Measurements from ENCODE around the gene KATNA1.

KATNA1 gene

DNA sequence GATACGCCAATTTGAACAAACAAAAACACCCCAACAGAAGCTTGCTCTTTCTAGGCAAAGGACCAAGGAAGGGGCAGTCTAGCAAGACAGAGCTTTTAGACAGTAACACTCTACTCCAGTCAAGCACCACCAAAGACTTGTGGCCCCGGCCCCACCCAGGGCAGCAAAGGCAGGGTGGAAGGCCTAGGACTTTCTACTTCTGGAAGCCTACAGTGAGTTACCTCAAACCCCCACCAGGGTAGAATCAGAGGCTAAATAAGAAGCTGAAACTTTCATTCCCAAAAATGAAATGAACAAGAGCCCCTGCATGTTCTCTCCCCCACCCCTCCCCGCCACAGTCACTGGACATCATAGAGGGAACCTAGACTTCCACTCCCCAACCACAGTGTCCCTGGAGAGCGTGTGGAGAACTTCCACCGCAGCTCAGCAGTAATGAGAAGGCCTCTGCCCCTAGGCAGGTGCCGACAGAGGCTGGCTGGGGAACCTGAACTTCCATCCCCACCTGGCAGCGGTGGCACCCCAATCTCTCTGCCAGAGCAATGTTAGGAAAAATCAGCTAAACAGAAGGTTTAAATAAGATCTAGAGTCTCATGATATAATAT lies 40.0 kb downstream of the KATNA1 start:
- DNase-seq: no peak

GRCh38 chr6:149600508-149600907 lies 48.0 kb downstream of the KATNA1 start:
- no peak for DNase-seq

GRCh38 chr6:149593408-149593807 lies 55.1 kb downstream of the KATNA1 start:
- DNase-seq: no peak

- no peak for DNase-seq
These were observed 55.5 kb downstream of the KATNA1 start for GRCh38 chr6:149592983-149593382.

- no peak for DNase-seq
These were observed 62.4 kb downstream of the KATNA1 start for GRCh38 chr6:149586149-149586548.

DNA sequence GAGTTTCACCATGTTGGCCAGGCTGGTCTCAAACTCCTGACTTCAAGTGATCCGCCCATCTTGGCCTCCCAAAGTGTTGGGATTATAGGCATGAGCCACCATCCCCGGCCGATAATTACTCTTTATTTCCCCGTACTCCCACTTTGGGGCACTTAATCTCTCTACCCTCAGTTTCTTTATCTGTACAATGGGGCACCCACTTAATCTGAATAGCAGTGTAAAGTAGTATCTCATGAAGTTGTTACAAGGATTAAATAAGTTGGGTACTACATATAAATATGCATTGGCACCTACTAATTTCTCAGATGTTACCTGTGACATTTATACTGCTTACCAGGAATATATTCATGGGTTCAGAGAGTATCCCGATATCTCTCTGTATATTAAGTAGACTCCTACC lies 67.2 kb downstream of the KATNA1 start:
- no peak for DNase-seq

GRCh38 chr6:149580880-149581279 lies 67.6 kb downstream of the KATNA1 start:
- no peak for DNase-seq

GRCh38 chr6:149567945-149568585 lies 80.4 kb downstream of the KATNA1 start:
- DNase-seq: no peak

DNA sequence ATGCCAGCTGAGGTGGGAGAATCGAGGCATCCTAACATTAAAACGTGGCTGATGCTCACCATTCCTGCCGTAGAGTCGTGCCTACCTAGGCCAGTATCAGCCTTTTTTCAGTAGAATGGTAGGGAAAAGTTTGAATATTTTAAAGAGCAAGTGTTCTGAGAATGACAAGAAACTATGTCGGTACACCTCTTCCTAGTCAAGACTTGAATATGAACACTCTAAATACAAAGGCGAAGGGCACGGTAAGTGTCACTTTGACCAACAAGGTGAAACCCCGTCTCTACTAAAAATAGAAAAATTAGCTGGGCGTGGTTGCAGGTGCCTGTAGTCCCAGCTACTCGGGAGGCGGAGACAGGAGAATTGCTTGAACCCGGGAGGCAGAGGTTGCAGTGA lies 81.3 kb downstream of the KATNA1 start:
- DNase-seq: no peak

DNA sequence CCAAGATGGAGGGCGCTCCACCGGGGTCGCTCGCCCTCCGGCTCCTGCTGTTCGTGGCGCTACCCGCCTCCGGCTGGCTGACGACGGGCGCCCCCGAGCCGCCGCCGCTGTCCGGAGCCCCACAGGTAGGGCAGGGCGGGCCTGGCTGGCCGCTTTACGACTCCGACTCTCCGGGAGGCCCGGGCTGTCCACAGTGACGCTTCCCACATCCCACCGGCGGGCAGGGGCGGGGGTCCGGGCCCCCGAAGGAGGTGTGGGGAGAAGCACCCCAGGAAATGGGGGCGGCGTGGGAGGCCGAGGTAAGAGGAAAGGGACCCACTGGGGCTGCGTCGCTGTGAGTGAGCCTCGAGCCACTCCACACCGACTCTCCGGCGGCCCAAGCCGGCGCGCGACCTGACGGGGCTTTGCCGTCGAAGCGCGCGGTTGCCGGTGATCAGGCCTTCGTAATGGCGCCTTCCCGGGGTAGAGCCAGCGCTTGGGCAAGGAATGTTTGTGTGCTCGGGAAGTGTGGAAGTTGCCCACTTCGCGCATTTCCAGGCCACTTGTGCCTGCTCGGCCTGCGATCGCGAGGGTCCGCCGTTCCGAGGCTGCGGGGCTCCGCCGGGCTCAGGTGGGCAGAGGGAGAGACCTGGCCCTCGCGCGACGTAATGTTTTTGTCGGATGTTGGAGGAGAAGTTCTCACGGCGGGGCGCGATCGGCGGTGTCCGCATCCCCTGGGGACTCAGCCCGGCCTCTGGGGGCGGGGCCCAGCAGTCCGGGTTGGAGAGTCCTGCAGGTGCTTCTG lies 81.9 kb downstream of the KATNA1 start:
- peak in 36 of 58 donors; percentile 19 to 75 (median 48) for DNase-seq

DNA sequence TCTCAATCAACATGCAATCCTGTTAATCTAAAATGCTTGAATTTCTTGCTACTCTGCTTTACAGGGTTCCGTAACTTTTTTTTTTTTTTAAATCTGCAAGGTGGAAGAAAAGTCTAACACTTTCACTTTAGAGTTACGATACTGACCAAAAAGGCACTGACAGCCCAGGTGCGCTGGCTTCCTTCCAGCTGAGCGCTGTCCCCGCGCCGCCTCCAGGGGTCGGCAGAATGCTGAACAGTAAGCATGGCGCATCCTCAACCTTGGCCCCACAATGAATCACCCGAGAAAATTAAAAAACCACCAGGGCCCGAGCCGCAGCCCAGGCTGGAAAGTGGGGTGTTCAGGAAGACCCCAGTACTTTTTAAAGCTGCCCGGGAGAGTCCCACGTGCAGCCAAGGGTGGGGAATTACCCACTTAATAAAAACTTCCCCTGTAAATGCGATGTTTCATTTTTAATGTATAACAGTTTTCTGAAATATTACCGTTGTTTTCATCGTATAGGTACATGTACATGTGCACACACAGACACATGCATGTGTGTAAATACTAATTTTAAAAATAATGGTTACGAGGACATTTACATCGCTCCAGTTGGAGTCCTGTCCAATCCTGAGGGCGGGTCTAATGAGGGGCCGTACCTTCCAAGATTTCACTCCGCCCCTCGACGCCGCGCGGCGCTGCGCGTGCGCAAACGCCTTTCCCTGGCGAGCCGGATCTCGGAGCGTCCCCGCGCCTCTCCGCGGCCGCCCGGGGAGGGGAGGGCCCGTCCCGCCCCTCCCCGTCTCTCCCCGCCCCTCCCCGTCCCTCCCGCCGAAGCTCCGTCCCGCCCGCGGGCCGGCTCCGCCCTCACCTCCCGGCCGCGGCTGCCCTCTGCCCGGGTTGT lies 82.7 kb downstream of the KATNA1 start, which contains the start of gene GINM1:
Gene GINM1, plus strand, starts transcription at position 849 of the 883 bp plus-strand sequence. CDS start 40 bp downstream, outside the sequence.
- DNase-seq: peak in 57 of 58 donors; percentile 62 to 94 (median 89)

DNA sequence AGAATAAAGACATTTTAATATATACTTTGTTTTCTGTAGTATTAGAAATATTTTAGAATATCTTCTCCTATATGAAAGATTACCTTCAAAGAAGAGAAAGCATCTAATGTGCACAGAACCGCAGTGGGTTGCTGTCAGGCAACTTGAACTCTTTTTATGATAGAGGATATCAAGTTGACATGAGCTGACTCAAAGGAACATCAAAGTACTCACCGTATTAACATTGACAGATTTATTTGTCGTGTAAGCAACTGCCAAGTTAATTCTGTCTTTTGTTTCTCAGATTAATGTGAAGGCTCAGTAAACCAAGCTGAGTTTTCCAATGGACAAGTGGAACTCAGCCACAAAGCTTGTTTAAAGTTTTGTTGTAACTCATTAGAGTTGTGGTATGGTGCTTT lies 84.6 kb downstream of the KATNA1 start:
- DNase-seq: no peak

- no peak for DNase-seq
These were observed 85.1 kb downstream of the KATNA1 start for GRCh38 chr6:149563203-149563927.

GRCh38 chr6:149560736-149561135 lies 87.8 kb downstream of the KATNA1 start:
- DNase-seq: no peak

GRCh38 chr6:149559389-149559788 lies 89.1 kb downstream of the KATNA1 start:
- DNase-seq: no peak

- DNase-seq: no peak
These were observed 90.5 kb downstream of the KATNA1 start for GRCh38 chr6:149558029-149558428.

DNA sequence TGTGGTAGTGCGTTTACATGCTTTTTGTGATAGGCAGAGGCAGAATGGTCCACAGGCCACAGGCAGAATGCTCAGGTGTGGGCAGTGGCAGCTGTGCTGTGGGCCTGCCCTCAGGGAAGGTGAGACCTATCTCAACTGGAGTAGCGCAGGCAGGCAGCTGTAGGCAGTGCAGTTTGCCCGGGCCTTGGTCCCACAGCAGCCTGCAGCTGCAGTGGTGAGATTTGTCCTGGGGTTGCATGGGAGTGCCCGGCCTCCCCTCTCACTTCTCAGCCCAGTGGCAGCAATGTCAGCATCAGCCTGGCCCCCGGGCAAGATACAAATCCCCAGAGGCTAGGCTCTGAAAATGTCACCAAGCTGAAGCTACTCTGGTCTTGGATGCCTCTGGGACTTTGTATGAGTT lies 96.6 kb downstream of the KATNA1 start:
- no peak for DNase-seq

DNA sequence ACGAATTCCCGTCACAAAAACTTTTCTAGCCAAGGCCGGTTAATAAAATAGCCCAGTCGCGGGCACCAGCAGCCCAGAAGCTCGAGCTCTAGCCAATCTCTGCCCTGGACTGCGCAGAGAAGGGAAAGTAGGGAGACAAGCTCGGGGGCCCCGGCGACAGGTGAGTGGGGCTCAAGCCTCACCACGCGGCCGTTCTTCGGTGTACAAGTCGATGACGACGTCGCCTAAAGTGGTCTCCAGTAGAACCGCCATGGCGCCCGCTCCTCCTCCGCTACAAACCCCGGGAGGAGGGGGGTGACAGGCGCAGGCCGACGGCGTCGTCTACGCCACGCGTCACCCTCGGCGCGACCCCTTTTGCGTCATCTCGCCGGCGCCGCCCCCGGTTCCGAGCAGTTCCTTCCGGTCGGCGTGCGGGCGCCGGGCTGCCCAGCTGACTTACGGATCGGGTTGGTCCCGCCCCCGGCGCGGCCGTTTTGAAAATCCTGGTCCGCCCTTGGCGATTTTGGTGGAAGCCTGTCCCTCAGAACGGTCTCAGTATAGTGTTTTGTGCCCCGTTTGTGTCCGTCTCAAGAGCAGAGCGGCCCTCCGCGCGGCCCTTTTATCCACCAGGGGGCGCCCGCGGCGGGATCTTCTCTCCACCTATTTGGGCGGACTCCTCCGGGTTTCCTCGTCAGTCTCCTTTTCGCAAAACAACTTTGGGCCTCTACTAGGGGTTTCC lies 102.6 kb downstream of the KATNA1 start, which contains the start of gene PPIL4:
Gene PPIL4, minus strand, starts transcription at position 290 of the 718 bp plus-strand sequence. Its CDS starts 38 bp downstream, at position 252.
- DNase-seq: peak; percentile 59 to 96 (median 92)

GRCh38 chr6:149545258-149545753 lies 103.2 kb downstream of the KATNA1 start:
- DNase-seq: peak in 40 of 58 donors; percentile 4 to 57 (median 23)
